ENCODE results near the gene C6orf163. TPM values are rescaled to one million over a fixed set of nuclear protein-coding genes. Genes with fewer than 3 reads are reported as not detected.

C6orf163 gene
- polyA plus RNA-seq, 4 donors: 2.2 to 6.2 (median 4.0) TPM

GRCh38 chr6:87351583-87351982 is 7.0 kb downstream of the C6orf163 start:
- no peak for DNase-seq (ENCODE audit: low read depth in 4 of 4, low spot score in 2 of 4)

- DNase-seq (ENCODE audit: low read depth in 4 of 4, low spot score in 2 of 4): no peak
Measured at GRCh38 chr6:87356181-87356580, 11.6 kb downstream of the C6orf163 start.

GRCh38 chr6:87357479-87358196 is 13.0 kb downstream of the C6orf163 start:
- no peak for DNase-seq (ENCODE audit: low read depth in 4 of 4, low spot score in 2 of 4)

- DNase-seq (ENCODE audit: low read depth in 4 of 4, low spot score in 2 of 4): no peak
Measured at GRCh38 chr6:87364602-87365252, 20.1 kb downstream of the C6orf163 start.

- no peak for DNase-seq (ENCODE audit: low read depth in 4 of 4, low spot score in 2 of 4)
Measured at GRCh38 chr6:87366072-87366827, 21.6 kb downstream of the C6orf163 start.

GRCh38 chr6:87366899-87367298 is 22.3 kb downstream of the C6orf163 start:
- no peak for DNase-seq (ENCODE audit: low read depth in 4 of 4, low spot score in 2 of 4)

DNA sequence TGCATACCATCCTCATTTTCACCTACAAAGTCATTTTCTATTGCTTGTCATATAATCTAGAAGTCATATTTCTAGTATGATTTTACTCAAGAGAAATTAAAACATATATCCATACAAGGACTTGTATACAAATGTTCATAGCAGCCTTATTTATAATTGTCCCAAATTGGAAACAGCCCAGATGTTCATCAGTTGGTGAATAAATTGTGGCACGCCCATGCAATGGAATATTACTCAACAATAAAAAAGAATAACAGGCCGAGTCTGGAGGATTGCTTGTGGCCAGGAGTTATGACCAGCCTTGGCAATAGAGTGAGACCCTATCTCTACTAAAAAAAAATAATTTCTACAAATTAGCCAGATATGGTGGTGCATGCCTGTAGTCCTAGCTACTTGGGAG is 28.8 kb downstream of the C6orf163 start:
- DNase-seq (ENCODE audit: low read depth in 4 of 4, low spot score in 2 of 4): no peak

- no peak for DNase-seq (ENCODE audit: low read depth in 4 of 4, low spot score in 2 of 4)
Measured at GRCh38 chr6:87375315-87375714, 30.7 kb downstream of the C6orf163 start.

DNA sequence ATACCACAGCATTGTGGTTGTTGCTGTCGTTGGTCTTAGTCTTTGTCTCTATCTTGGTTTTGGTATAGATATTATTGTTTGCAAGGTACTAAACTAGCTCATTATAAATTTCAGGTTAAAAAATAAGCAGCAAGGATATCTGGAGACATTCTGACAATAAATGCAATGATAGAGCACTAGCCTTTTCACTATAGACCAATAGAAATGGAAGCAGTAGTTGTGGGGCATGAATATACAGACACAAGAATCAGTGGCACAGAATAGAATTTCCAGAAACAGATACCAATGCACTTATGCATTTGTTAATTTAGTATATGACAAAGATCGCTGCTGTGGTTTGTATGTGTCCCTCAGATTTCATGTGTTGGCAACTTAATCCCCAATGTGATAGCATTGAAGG is 32.0 kb downstream of the C6orf163 start:
- DNase-seq (ENCODE audit: low read depth in 4 of 4, low spot score in 2 of 4): no peak

DNA sequence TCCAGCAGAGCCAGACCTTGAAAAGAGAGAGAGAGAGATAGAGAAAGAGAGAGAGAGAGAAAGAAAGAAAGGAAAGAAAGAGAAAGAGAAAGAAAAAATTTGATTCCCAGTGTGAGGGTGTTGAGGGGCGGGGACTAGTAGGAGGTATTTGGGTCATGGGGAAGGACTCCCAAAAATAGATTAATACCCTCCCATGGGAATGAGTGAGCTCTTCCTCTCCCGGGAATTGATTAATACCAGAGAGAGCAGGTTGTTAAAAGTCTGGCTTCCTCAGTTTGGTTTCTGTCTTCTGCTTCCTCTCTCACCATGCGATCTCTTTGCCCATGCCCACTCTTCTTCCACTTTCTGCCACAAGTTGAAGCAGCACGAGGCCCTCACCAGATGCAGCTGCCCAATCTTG is 34.3 kb downstream of the C6orf163 start:
- DNase-seq (ENCODE audit: low read depth in 4 of 4, low spot score in 2 of 4): no peak

DNA sequence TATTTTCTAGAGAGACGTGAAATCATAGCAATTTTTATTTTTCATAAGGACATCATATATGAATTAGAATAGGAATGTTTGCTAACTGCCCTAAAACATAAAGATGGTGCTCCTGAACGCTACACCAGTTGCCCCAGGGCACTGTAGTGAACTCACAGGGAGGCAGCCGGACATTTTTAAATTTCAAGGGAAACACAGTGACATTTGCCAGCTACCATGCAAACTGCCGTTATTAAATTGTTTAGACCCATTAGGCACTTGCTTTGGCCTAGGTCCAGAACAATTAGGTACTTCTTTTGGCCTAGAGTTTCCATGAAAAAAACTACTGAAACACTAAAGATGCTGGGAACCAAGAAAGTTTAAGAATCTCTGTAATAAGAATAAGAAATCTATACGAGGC is 38.2 kb downstream of the C6orf163 start:
- DNase-seq (ENCODE audit: low read depth in 4 of 4, low spot score in 2 of 4): no peak

GRCh38 chr6:87384038-87384437 is 39.4 kb downstream of the C6orf163 start:
- no peak for DNase-seq (ENCODE audit: low read depth in 4 of 4, low spot score in 2 of 4)

DNA sequence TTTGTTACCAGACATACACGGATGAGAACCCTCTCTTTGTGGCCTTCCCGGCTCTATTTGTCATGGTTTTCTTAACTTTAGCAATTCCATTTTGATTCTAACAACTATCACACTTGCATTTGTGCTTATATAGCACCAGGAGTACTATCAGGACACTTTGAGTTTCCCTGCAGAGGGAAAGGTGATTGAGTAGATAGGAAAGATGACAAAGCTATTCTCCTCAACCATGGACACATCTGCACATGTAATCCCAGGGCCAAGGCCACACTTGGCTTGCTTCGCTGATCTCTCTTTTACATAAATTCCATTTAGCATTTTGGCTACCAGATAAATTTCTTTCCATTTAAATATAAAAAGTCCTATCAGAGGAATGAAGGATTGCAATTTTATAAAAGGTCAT is 39.8 kb downstream of the C6orf163 start:
- no peak for DNase-seq (ENCODE audit: low read depth in 4 of 4, low spot score in 2 of 4)

GRCh38 chr6:87391334-87391733 is 46.7 kb downstream of the C6orf163 start:
- no peak for DNase-seq (ENCODE audit: low read depth in 4 of 4, low spot score in 2 of 4)

GRCh38 chr6:87393026-87393622 is 48.5 kb downstream of the C6orf163 start:
- peak in 2 of 4 donors; percentile 34 to 44 for DNase-seq (ENCODE audit: low read depth in 4 of 4, low spot score in 2 of 4)

DNA sequence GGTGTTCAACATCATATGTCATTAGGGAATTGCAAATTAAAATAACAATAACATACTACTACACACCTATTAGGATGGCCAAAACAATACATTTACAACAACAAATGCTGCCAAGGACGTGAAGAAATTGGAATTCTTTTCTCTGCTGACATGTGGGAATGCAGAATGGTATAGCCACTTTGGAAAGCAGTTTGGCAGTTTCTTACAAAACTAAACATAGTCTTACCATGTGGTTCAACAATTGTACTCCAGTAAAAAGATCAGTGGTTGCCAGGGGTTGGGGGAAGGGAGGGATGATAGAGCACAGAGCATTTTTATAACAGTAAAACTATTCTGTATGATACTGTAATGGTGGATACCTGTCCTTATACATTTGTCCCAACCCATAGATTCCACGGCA is 50.8 kb downstream of the C6orf163 start:
- no peak for DNase-seq (ENCODE audit: low read depth in 4 of 4, low spot score in 2 of 4)

DNA sequence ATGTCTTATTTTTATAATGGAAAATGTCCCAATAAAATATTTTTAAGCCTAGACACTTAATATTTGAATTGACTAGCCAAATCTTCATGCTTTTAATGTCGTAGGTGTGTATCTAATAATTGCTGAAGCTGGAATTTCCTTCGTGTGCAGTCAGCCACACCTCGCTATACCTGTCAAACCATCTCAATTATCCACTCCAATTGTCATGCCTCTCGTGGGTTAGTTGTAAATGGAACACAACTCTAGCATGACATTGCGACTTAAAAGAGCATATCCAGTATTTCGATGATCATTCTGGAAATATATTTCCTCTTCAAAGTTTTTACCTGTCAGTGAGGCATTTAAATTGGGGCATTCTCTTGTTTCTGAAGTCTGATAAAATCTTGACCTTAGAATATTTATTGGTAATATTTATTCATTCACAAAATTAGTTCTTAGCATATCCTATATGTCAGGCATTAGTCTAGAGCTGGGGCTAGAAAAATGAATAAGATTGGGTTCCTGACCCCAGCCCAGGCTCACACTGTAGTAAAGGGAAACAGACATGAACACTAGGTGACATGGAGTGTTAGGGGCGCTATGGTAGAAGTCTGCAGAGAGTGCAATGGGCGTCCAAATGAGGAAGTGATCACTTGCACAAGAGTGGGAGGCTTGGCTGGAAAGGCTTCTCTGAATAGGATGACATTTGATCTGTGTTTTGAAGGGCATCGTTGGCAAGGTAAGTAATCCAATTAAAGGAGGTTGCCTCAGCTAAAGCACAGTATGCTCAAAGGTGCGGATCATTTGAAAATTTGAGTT is 52.2 kb downstream of the C6orf163 start:
- no peak for DNase-seq (ENCODE audit: low read depth in 4 of 4, low spot score in 2 of 4)

- peak in 1 of 4 donors; percentile 23 for DNase-seq (ENCODE audit: low read depth in 4 of 4, low spot score in 2 of 4)
Measured at GRCh38 chr6:87397656-87398055, 53.0 kb downstream of the C6orf163 start.

GRCh38 chr6:87401832-87402231 is 57.2 kb downstream of the C6orf163 start:
- no peak for DNase-seq (ENCODE audit: low read depth in 4 of 4, low spot score in 2 of 4)

GRCh38 chr6:87407561-87407900 is 62.9 kb downstream of the C6orf163 start:
- DNase-seq (ENCODE audit: low read depth in 4 of 4, low spot score in 2 of 4): peak in 2 of 4 donors; percentile 13 to 43

Measured in left renal cortex interstitium (tissue), 4 donors.